NT2/D1 (cell line): ENCODE data around the gene ZNHIT2.

ENCODE experiments used
- SUZ12 ChIP-seq: IDR thresholded peaks from 2 replicates; pipeline ENCODE4 v1.6.1; 2011; ENCODE audit not compliant: insufficient read length, insufficient read depth; ENCODE audit errors: extremely low read depth
- YY1 ChIP-seq: IDR thresholded peaks from 2 replicates; pipeline ENCODE4 v1.6.1; 2011; ENCODE audit not compliant: insufficient read length, insufficient read depth
- ZNF274 ChIP-seq: IDR thresholded peaks from 2 replicates; pipeline ENCODE4 v1.6.1; 2011; ENCODE audit warnings: mild to moderate bottlenecking, low read depth, low read length

GRCh38 chr11:65102142-65103095 is 15.1 kb downstream of the ZNHIT2 start:
- TF ChIP-seq YY1 = no peak
- TF ChIP-seq ZNF274 = no peak
- no peak for TF ChIP-seq SUZ12
